ENCODE data around the gene SNRPA. TPM values are rescaled to one million over a fixed set of nuclear protein-coding genes. Genes with fewer than 3 reads are reported as not detected.
A peak's percentile ranks its signal among the peaks of the same experiment; 100 is the strongest.

SNRPA gene
- total RNA-seq, 2 donors from 2014 or later = 18.7 to 42.2 TPM

GRCh38 chr19:40750058-40750873 lies 737 bp upstream of the SNRPA start, which contains the start of gene ACTMAP:
TSS of gene ACTMAP (minus strand) at chr19:40750477. CDS start at chr19:40749803, 674 bp downstream.
- H3K4me1 ChIP-seq = peaks cover 45% of the 10 kb centered on the region
- H3K36me3 ChIP-seq (replicated peaks in 1 of 2; ENCODE audit: insufficient read depth in 1 of 2, low read depth in 2 of 2) = no peaks in the 10 kb centered on the region
- H3K27me3 ChIP-seq = no peaks in the 10 kb centered on the region
- intact Hi-C loops (cut with DNase I) = no loop called here
- peak within 1 kb of the TSS; percentile 38 to 61 for H3K4me3 ChIP-seq
- TF ChIP-seq POLR2A (IDR thresholded peaks at IDR 0.05) (peak in 2 of 3 donors; percentile 64 to 79), CTCF (IDR thresholded peaks at IDR 0.05) (peak in 1 of 7 experiments; percentile 37)
- ATAC-seq = peak; percentile 93
- H3K27ac ChIP-seq = peak within 1 kb of the TSS; percentile 82 to 98 (median 91)
- peak; percentile 99 to 100 (median 100) for DNase-seq
- no peaks in the 10 kb centered on the region for H3K9me3 ChIP-seq
- WGBS, 2 donors = 0% methylated on average over 43 of the region's 43 CpGs

GRCh38 chr19:40752257-40752781 lies 1.3 kb downstream of the SNRPA start:
- Histone ChIP-seq H3K27ac (peak overlapping the region in 2 of 4 donors; percentile 93 to 98), H3K4me1 (peaks cover 56% of the 10 kb centered on the region)
- 65 to 70% methylated on average over 12 of the region's 12 CpGs for WGBS, 2 donors

GRCh38 chr19:40754611-40755247 lies 3.7 kb downstream of the SNRPA start:
- H3K9me3 ChIP-seq = no peaks in the 10 kb centered on the region
- H3K27ac ChIP-seq = peak overlapping the region in 3 of 4 donors; percentile 32 to 81 (median 56)
- H3K27me3 ChIP-seq = no peaks in the 10 kb centered on the region
- intact Hi-C loops (cut with DNase I) = no loop called here
- ATAC-seq (no peak), DNase-seq (peak; percentile 44 to 55 (median 50))
- peaks cover 0 to 20% of the 10 kb centered on the region in 2 donors for H3K36me3 ChIP-seq (replicated peaks in 1 of 2; ENCODE audit: insufficient read depth in 1 of 2, low read depth in 2 of 2)
- TF ChIP-seq POLR2A (IDR thresholded peaks at IDR 0.05) = no peak
- H3K4me3 ChIP-seq = no peak overlapping the region
- 44 to 60% methylated on average over 9 of the region's 9 CpGs for WGBS, 2 donors
- H3K4me1 ChIP-seq = peaks cover 45% of the 10 kb centered on the region

More at GRCh38 chr19:40752257-40752781, 1.3 kb downstream of the SNRPA start:
- DNase-seq (no peak), ATAC-seq (no peak)
- Histone ChIP-seq H3K27me3 (no peaks in the 10 kb centered on the region), H3K36me3 (replicated peaks in 1 of 2; ENCODE audit: insufficient read depth in 1 of 2, low read depth in 2 of 2) (peaks cover 0 to under 1% of the 10 kb centered on the region in 2 donors), H3K4me3 (peak overlapping the region; percentile 38 to 61), H3K9me3 (no peaks in the 10 kb centered on the region)
- intact Hi-C loops (cut with DNase I) = no loop called here
- TF ChIP-seq CTCF (IDR thresholded peaks at IDR 0.05) = no peak
- no peak for TF ChIP-seq POLR2A (IDR thresholded peaks at IDR 0.05)

- no peak overlapping the region for H3K4me3 ChIP-seq
- intact Hi-C loops (cut with DNase I) = no loop called here
- whole genome bisulfite sequencing, 2 donors = 72 to 100% methylated on average over 3 of the region's 3 CpGs
These were observed 4.2 kb downstream of the SNRPA start for GRCh38 chr19:40755248-40755624.

More at GRCh38 chr19:40755248-40755624, 4.2 kb downstream of the SNRPA start:
- DNase-seq (no peak), ATAC-seq (no peak)
- TF ChIP-seq POLR2A (IDR thresholded peaks at IDR 0.05) = no peak
- TF ChIP-seq CTCF (IDR thresholded peaks at IDR 0.05) = no peak
- Histone ChIP-seq H3K27me3 (no peaks in the 10 kb centered on the region), H3K9me3 (no peaks in the 10 kb centered on the region), H3K27ac (peak overlapping the region in 1 of 4 donors; percentile 81), H3K36me3 (replicated peaks in 1 of 2; ENCODE audit: insufficient read depth in 1 of 2, low read depth in 2 of 2) (peaks cover 0 to 25% of the 10 kb centered on the region in 2 donors), H3K4me1 (peaks cover 41% of the 10 kb centered on the region)

All from body of pancreas (tissue), 4 donors.